Esophagus muscularis mucosa (tissue), 4 donors: ENCODE measurements around the gene SLC12A8. TPM values are rescaled to one million over a fixed set of nuclear protein-coding genes. Genes with fewer than 3 reads are reported as not detected.

Experiments
- DNase-seq: peaks from one replicate; pipeline ENCODE4 v3.0.0-alpha.2; 2017; ENCODE audit errors: extremely low spot score
- H3K27ac ChIP-seq, 4 donors: fragments of 200-600 bp; sonication (generic); replicated peaks in 1 of 4; 1 replicate in 3 of 4; 2 replicates in 1 of 4; pipeline ENCODE4 v1.5.1; 2016 to 2019; ENCODE audit warnings: mild to moderate bottlenecking in 1 of 4
- H3K27me3 ChIP-seq, 4 donors: fragments of 200-600 bp; sonication (generic); one replicate each; pipeline versions ENCODE4 v1.5.1 to v1.6.0; 2016 to 2019
- H3K36me3 ChIP-seq, 4 donors: fragments of 200-600 bp; sonication (generic); one replicate each; pipeline ENCODE4 v1.5.1; 2016 to 2019
- H3K4me1 ChIP-seq, 4 donors: fragments of 200-600 bp; sonication (generic); one replicate each; pipeline ENCODE4 v1.5.1; 2016 to 2019
- H3K4me3 ChIP-seq, 4 donors: fragments of 200-600 bp; sonication (generic); 1 replicate in 2 of 4; 2 replicates in 2 of 4; pipeline ENCODE4 v1.5.1; 2016 to 2019; ENCODE audit warnings: mild to moderate bottlenecking in 4 of 4, moderate library complexity in 1 of 4
- H3K9me3 ChIP-seq, 4 donors: fragments of 200-600 bp; sonication (generic); 1 replicate in 3 of 4; 2 replicates in 1 of 4; pipeline ENCODE4 v1.5.1; 2016 to 2019
- EP300 ChIP-seq: sonication (generic); formaldehyde crosslinking; IDR thresholded peaks from one replicate; pipeline ENCODE4 v1.6.1; 2017; ENCODE audit warnings: antibody characterized with exemption
- POLR2A ChIP-seq: fragments of 450-650 bp; IDR thresholded peaks from one replicate; pipeline ENCODE4 v1.6.1; 2017; ENCODE audit warnings: antibody characterized with exemption, moderate library complexity, mild to moderate bottlenecking, low read depth
- POLR2AphosphoS5 ChIP-seq, 2 donors: sonication (generic); formaldehyde crosslinking; IDR thresholded peaks; one replicate each; pipeline ENCODE4 v1.6.1; 2017; ENCODE audit warnings: antibody characterized with exemption in 2 of 2
- WGBS: methylation state at CpG from one replicate; pipeline ENCODE4 v1.1.5; 2018; 5-methylcytosine and 5-hydroxymethylcytosine counted together
- intact Hi-C: fragments of 100-400 bp; cut with DNase I; formaldehyde crosslinking; loops from one replicate; pipeline ENCODE4 v1.15.1; 2023
- total RNA-seq, 4 donors: library from RNA; depleted of rRNA; stranded (reverse); fragments of >200 nt; gene quantifications; one replicate each; pipeline versions ENCODE4 v1.1.0 to v1.2.1, GENCODE V29; 2016
- TF ChIP-seq, protein P1 (sequence below), 3 experiments: fragments of 200-600 bp in 2 of 3; fragments of 450-650 bp in 1 of 3; sonication (generic) in 2 of 3; IDR thresholded peaks; one replicate each; pipeline ENCODE4 v1.5.1; 2017 to 2019; ENCODE audit warnings: antibody characterized with exemption in 3 of 3, mild to moderate bottlenecking in 2 of 3, moderate library complexity in 1 of 3

Gene SLC12A8
- total RNA-seq, 4 donors from 2014 or later = 0.46 to 2.9 (median 1.6) TPM; not detected in 1

DNA sequence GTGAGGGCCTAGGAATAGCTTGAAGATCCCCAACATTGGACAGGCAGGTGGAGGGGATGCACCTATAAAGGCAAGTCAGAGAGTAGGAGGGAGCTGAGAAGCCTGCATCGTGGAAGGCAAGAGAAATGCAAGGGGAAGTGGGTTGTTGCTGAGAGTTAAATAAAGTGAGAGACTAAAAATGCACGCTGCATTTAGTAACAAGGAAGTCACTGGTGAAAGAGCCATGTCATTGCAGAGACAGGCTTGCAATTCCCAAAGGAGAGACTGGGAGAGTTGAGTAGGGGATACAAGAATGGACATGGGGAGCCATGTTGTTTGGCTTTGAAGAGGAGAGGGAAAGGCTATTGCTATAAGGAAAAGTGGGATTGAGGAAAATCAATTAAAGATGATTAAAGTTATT lies 79.7 kb downstream of the SLC12A8 start:
- Histone ChIP-seq H3K27me3 (no peaks in the 10 kb centered on the region), H3K27ac (no peak overlapping the region), H3K4me1 (peaks cover 9 to 32% (median 28%) of the 10 kb centered on the region in 4 donors), H3K9me3 (no peaks in the 10 kb centered on the region), H3K36me3 (no peaks in the 10 kb centered on the region), H3K4me3 (no peak overlapping the region)
- WGBS = 63% methylated on average over 2 of the region's 2 CpGs
- intact Hi-C loops = no loop called here
- TF ChIP-seq POLR2AphosphoS5 (IDR thresholded peaks at IDR 0.05) (no peak), POLR2A (no peak), EP300 (no peak)
- TF ChIP-seq, protein P1, sequence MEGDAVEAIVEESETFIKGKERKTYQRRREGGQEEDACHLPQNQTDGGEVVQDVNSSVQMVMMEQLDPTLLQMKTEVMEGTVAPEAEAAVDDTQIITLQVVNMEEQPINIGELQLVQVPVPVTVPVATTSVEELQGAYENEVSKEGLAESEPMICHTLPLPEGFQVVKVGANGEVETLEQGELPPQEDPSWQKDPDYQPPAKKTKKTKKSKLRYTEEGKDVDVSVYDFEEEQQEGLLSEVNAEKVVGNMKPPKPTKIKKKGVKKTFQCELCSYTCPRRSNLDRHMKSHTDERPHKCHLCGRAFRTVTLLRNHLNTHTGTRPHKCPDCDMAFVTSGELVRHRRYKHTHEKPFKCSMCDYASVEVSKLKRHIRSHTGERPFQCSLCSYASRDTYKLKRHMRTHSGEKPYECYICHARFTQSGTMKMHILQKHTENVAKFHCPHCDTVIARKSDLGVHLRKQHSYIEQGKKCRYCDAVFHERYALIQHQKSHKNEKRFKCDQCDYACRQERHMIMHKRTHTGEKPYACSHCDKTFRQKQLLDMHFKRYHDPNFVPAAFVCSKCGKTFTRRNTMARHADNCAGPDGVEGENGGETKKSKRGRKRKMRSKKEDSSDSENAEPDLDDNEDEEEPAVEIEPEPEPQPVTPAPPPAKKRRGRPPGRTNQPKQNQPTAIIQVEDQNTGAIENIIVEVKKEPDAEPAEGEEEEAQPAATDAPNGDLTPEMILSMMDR (IDR thresholded peaks at IDR 0.05) = no peak
- DNase-seq = no peak

DNA sequence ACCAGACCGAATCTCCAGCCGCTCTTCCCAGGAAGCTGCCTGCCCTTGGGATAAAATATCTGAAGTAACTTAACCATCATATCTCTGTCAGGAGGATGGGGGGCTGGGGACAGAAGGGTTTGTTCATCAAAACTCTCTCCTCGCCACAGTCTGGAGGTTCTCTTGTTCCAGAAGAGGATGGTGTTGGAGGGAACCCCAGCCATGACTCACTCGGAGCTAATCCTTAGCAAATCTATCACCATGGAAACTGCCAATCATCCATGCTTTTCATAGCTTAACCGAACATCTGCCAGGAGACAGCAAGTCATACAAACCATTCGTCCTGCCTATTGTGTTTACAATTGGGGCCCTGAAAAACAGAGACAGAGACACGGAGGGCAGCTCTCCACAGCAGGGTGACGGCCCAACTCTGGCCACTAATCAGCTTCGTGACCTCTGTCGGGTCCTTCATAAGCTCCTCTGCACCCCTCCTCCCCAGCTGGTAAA lies 83.0 kb downstream of the SLC12A8 start:
- H3K4me3 ChIP-seq = no peak overlapping the region
- intact Hi-C loops = loop anchor here (5.0 kb wide), 1 partner anchor 62 kb away; no protein-coding TSS in a partner anchor
- peak overlapping the region; percentile 44 to 74 (median 66) for H3K27ac ChIP-seq
- no peaks in the 10 kb centered on the region for H3K9me3 ChIP-seq
- DNase-seq = peak; percentile 95
- H3K27me3 ChIP-seq = no peaks in the 10 kb centered on the region
- TF ChIP-seq, protein P1 (IDR thresholded peaks at IDR 0.05) = no peak
- TF ChIP-seq POLR2AphosphoS5 (IDR thresholded peaks at IDR 0.05) = peak in 1 of 2 donors; percentile 57
- peaks cover 9 to 30% (median 25%) of the 10 kb centered on the region in 4 donors for H3K4me1 ChIP-seq
- H3K36me3 ChIP-seq = no peaks in the 10 kb centered on the region
- WGBS = 18% methylated on average over 10 of the region's 10 CpGs

DNA sequence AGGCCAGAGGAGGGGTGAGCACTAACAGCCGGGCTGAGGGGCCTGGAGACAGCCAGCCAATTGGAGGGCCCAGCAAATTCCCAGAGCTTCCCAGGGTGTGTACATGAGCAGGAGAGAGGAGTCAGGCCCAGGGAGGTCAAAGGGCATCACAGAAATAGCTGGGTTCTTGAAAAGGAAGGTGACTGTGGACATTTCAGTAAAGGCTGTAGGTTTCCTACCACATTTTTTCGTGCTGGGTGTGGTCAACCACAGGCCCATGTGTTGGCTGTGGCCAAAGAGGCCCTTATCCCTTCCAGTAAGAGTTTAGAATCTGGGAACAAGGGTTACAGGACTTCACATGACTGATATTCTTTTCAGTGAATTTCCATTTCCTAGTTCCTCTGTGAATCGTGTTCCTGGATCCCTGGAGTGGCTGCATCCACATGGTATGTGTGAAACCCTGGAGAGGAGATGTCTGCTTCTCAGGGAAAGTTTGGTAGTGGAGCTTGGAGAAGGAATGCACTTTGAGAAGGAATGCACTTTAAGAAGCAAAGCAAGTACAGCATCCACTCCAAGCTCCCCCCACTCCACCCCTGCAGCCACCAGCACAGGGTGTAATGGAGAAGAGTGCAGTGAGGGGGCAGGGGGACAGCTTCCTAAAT lies 83.6 kb downstream of the SLC12A8 start:
- H3K9me3 ChIP-seq = no peaks in the 10 kb centered on the region
- no peak overlapping the region for H3K4me3 ChIP-seq
- TF ChIP-seq, protein P1 (IDR thresholded peaks at IDR 0.05) = no peak
- TF ChIP-seq POLR2AphosphoS5 (IDR thresholded peaks at IDR 0.05) (no peak), EP300 (no peak)
- intact Hi-C loops = loop anchor here (5.0 kb wide), 1 partner anchor 62 kb away; no protein-coding TSS in a partner anchor
- no peak for DNase-seq
- H3K4me1 ChIP-seq = peaks cover 9 to 30% (median 26%) of the 10 kb centered on the region in 4 donors
- H3K27ac ChIP-seq = peak overlapping the region; percentile 44 to 74 (median 66)
- no peaks in the 10 kb centered on the region for H3K27me3 ChIP-seq
- no peaks in the 10 kb centered on the region for H3K36me3 ChIP-seq
- WGBS = 70% methylated on average over 3 of the region's 3 CpGs

DNA sequence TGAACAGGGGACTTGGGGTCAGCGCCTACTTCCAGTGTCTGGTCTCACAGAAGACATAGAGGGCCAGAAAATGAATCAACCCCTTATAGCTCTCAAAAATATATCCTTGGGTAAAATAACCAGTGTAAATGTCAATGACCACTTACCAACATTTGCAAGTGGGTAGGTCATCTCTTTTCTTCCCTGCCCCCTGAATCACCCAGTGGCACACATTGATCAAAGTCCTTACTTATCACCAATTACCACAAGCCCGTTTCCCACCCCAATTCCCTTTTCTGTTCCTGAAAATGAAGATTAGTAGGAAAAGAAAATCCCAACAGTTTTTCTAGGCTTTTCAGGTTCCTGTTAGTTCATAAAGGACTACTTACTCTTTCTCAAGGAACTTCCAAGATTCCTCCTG lies 86.2 kb downstream of the SLC12A8 start:
- H3K9me3 ChIP-seq = no peaks in the 10 kb centered on the region
- no peak for DNase-seq
- TF ChIP-seq, protein P1 (IDR thresholded peaks at IDR 0.05) = no peak
- no peak for TF ChIP-seq POLR2A
- no peak for TF ChIP-seq POLR2AphosphoS5 (IDR thresholded peaks at IDR 0.05)
- TF ChIP-seq EP300 = no peak
- no peak overlapping the region for H3K27ac ChIP-seq
- H3K4me1 ChIP-seq = peaks cover 12 to 34% (median 30%) of the 10 kb centered on the region in 4 donors
- 97% methylated on average over 2 of the region's 2 CpGs for WGBS
- intact Hi-C loops = loop anchor here (5.0 kb wide), 1 partner anchor 59 kb away; no protein-coding TSS in a partner anchor
- no peaks in the 10 kb centered on the region for H3K36me3 ChIP-seq
- H3K4me3 ChIP-seq = no peak overlapping the region
- no peaks in the 10 kb centered on the region for H3K27me3 ChIP-seq
